MM.1S (cell line): ENCODE measurements around the gene ABCA10.

ENCODE experiments used
- DNase-seq: peaks from one replicate; pipeline ENCODE4 v3.0.0-alpha.2; 2015
- H2AFZ ChIP-seq: fragments of 300-600 bp; sonication (generic); 2 replicates; pipeline ENCODE4 v1.6.0; 2016; ENCODE audit warnings: antibody characterized with exemption, low read length
- H3F3A ChIP-seq: fragments of 300-600 bp; sonication (generic); 2 replicates; pipeline ENCODE4 v1.6.1; 2016; ENCODE audit warnings: mild to moderate bottlenecking, antibody characterized with exemption, low read length, moderate library complexity, mixed read lengths; ENCODE audit not compliant: insufficient read depth
- H3K27ac ChIP-seq: fragments of 300-600 bp; sonication (generic); 2 replicates; pipeline ENCODE4 v1.5.1; 2016; ENCODE audit warnings: mild to moderate bottlenecking, low read length
- H3K27me3 ChIP-seq: fragments of 300-600 bp; sonication (generic); replicated peaks from 2 replicates; pipeline ENCODE4 v1.6.0; 2016; ENCODE audit warnings: low read length; ENCODE audit not compliant: insufficient read depth
- H3K36me3 ChIP-seq: fragments of 300-600 bp; sonication (generic); replicated peaks from 2 replicates; pipeline ENCODE4 v1.6.1; 2016; ENCODE audit warnings: mild to moderate bottlenecking, low read length, mixed read lengths; ENCODE audit not compliant: insufficient read depth
- H3K4me1 ChIP-seq: fragments of 300-600 bp; sonication (generic); 2 replicates; pipeline ENCODE4 v1.6.1; 2016; ENCODE audit warnings: low read length, mixed read lengths
- H3K4me2 ChIP-seq: fragments of 300-600 bp; sonication (generic); 2 replicates; pipeline ENCODE4 v1.6.0; 2016; ENCODE audit warnings: low read depth, low read length
- H3K4me3 ChIP-seq: fragments of 300-600 bp; sonication (generic); 2 replicates; pipeline ENCODE4 v1.5.1; 2016; ENCODE audit warnings: low read length, mixed read lengths
- H3K79me2 ChIP-seq: fragments of 300-600 bp; sonication (generic); 2 replicates; pipeline ENCODE4 v1.6.1; 2016; ENCODE audit warnings: mixed run types, low read length, mixed read lengths
- H3K9ac ChIP-seq: fragments of 300-600 bp; sonication (generic); 2 replicates; pipeline ENCODE4 v1.6.1; 2016; ENCODE audit warnings: low read length, mixed read lengths
- H3K9me2 ChIP-seq: fragments of 300-600 bp; sonication (generic); replicated peaks from 2 replicates; pipeline ENCODE4 v1.6.1; 2016; ENCODE audit warnings: mild to moderate bottlenecking, low read length, mixed read lengths; ENCODE audit not compliant: insufficient read depth
- H3K9me3 ChIP-seq: fragments of 300-600 bp; sonication (generic); replicated peaks from 2 replicates; pipeline ENCODE4 v1.6.1; 2016; ENCODE audit warnings: mild to moderate bottlenecking, low read length, mixed read lengths; ENCODE audit not compliant: insufficient read depth
- H4K20me1 ChIP-seq: fragments of 300-600 bp; sonication (generic); 2 replicates; pipeline ENCODE4 v1.6.1; 2016; ENCODE audit warnings: mild to moderate bottlenecking, low read length, moderate library complexity, mixed read lengths; ENCODE audit not compliant: insufficient read depth
- CTCF ChIP-seq: fragments of 300-600 bp; sonication (generic); IDR thresholded peaks from 2 replicates; pipeline ENCODE4 v1.5.1; 2016; ENCODE audit warnings: antibody characterized with exemption, low read length, mixed read lengths
- EZH2 ChIP-seq: fragments of 300-600 bp; sonication (generic); optimal IDR thresholded peaks from 2 replicates; pipeline ENCODE3; 2017; ENCODE audit warnings: low read depth, mild to moderate bottlenecking, antibody characterized with exemption, low read length, mixed read lengths
- EZH2phosphoT487 ChIP-seq: fragments of 300-600 bp; sonication (generic); IDR thresholded peaks from 2 replicates; pipeline ENCODE4 v1.6.1; 2018; ENCODE audit warnings: antibody characterized with exemption, low read length

The ABCA10 gene

GRCh38 chr17:69166957-69167356 lies 61.7 kb downstream of the ABCA10 start:
- TF ChIP-seq EZH2 (no peak), EZH2phosphoT487 (no peak), CTCF (no peak)

GRCh38 chr17:69164206-69164605 lies 64.4 kb downstream of the ABCA10 start:
- Histone ChIP-seq H3K4me1 (no peaks in the 10 kb centered on the region), H3K9me3 (no peaks in the 10 kb centered on the region), H3K36me3 (no peaks in the 10 kb centered on the region), H3K9ac (no peak overlapping the region), H3K4me2 (no peak overlapping the region), H3K27ac (no peak overlapping the region), H3K27me3 (no peaks in the 10 kb centered on the region), H4K20me1 (no peaks in the 10 kb centered on the region), H3F3A (no peaks in the 10 kb centered on the region), H3K4me3 (no peak overlapping the region), H3K79me2 (no peaks in the 10 kb centered on the region), H2AFZ (no peak overlapping the region), H3K9me2 (no peaks in the 10 kb centered on the region; the same call in 1 of the 2 replicates)
- no peak for DNase-seq
- TF ChIP-seq CTCF = no peak
- no peak for TF ChIP-seq EZH2phosphoT487
- no peak for TF ChIP-seq EZH2

More at GRCh38 chr17:69166957-69167356, 61.7 kb downstream of the ABCA10 start:
- H3K9ac ChIP-seq = no peak overlapping the region
- H3K9me3 ChIP-seq = no peaks in the 10 kb centered on the region
- H3K4me1 ChIP-seq = no peaks in the 10 kb centered on the region
- H3K27ac ChIP-seq = no peak overlapping the region
- no peak for DNase-seq
- no peaks in the 10 kb centered on the region; the same call in 1 of the 2 replicates for H3K9me2 ChIP-seq
- H2AFZ ChIP-seq = no peak overlapping the region
- no peaks in the 10 kb centered on the region for H4K20me1 ChIP-seq
- H3K79me2 ChIP-seq = no peaks in the 10 kb centered on the region
- no peak overlapping the region for H3K4me3 ChIP-seq
- no peaks in the 10 kb centered on the region for H3F3A ChIP-seq
- no peaks in the 10 kb centered on the region for H3K27me3 ChIP-seq
- H3K36me3 ChIP-seq = no peaks in the 10 kb centered on the region
- H3K4me2 ChIP-seq = no peak overlapping the region

GRCh38 chr17:69159418-69159817 lies 69.2 kb downstream of the ABCA10 start:
- TF ChIP-seq CTCF = no peak
- TF ChIP-seq EZH2 = no peak
- no peak for TF ChIP-seq EZH2phosphoT487
- H3K79me2 ChIP-seq = no peaks in the 10 kb centered on the region
- H3K27ac ChIP-seq = no peak overlapping the region
- H3K9me2 ChIP-seq = no peaks in the 10 kb centered on the region
- no peak overlapping the region for H2AFZ ChIP-seq
- no peaks in the 10 kb centered on the region for H3K27me3 ChIP-seq
- no peak overlapping the region for H3K4me3 ChIP-seq
- no peaks in the 10 kb centered on the region for H4K20me1 ChIP-seq
- H3K36me3 ChIP-seq = no peaks in the 10 kb centered on the region
- H3K9ac ChIP-seq = no peak overlapping the region
- no peak overlapping the region for H3K4me2 ChIP-seq
- no peaks in the 10 kb centered on the region for H3F3A ChIP-seq
- no peaks in the 10 kb centered on the region for H3K9me3 ChIP-seq
- H3K4me1 ChIP-seq = no peaks in the 10 kb centered on the region
- DNase-seq = no peak
